GM21528 (cell line): ENCODE results near the gene PDCD1LG2.

Experiments
- ATAC-seq: cut with Tn5 transposase; IDR thresholded peaks from one replicate; pipeline ENCODE4 v1.9.1; 2021; ENCODE audit warnings: mild to moderate bottlenecking, moderate library complexity; ENCODE audit not compliant: unreplicated experiment, low FRiP score

PDCD1LG2 gene

DNA sequence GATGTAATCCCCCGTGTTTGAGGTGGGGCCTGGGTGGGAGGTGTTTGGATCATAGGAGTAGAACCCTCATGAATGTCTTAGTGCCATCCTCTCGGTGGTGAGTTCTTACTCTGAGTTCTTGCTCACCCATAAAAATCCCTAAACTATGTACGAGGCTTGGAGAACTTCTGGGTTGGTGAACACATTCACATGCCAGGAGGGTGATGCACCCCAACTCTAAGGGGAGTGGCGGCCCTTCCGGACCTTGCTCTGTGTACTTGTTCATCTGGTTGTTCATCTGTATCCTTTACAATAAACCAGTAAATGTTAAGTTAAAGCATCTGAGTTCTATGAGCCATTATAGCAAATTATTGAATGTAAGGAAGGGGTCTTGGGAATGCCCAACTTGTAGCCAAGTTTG, 82.6 kb downstream of the PDCD1LG2 start:
- ATAC-seq: no peak

DNA sequence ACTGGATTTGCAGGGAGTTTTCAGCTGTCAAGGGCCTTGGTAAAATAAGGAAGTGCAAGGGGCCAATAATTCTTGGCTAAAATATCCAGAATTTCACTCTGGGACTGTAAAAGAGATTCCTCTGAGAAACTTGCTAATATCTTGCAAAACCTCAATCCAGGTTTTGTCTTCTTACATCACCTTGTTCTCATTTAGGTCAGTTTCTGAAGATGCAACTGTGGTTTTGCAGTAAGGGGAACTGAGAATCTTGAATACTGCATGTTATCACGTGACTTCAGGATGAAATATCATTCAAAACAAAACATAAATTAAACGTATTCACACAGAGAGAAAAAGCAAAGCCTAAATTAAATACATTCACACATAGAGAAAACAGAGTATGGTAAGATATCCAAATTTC, 83.6 kb downstream of the PDCD1LG2 start:
- ATAC-seq: peak; percentile 66

DNA sequence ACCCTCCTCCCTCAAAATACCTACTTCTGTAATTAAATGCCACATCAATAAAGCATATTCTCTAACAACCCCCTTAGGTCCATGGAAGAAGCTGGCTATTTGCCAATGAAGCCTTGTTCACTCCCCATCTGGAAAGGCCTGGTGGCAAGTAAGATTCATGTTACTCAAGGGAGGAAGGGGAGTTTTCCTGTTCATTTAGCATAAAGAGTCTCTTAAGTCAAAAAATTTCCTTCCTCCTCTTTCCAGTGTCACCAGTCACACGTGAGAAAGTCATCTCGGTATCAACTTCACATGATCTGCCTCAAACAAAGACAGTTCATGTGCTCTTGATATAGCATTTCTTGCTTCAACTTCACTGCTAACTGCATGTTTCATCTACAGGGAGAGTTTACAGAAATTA, 85.8 kb downstream of the PDCD1LG2 start:
- no peak for ATAC-seq

DNA sequence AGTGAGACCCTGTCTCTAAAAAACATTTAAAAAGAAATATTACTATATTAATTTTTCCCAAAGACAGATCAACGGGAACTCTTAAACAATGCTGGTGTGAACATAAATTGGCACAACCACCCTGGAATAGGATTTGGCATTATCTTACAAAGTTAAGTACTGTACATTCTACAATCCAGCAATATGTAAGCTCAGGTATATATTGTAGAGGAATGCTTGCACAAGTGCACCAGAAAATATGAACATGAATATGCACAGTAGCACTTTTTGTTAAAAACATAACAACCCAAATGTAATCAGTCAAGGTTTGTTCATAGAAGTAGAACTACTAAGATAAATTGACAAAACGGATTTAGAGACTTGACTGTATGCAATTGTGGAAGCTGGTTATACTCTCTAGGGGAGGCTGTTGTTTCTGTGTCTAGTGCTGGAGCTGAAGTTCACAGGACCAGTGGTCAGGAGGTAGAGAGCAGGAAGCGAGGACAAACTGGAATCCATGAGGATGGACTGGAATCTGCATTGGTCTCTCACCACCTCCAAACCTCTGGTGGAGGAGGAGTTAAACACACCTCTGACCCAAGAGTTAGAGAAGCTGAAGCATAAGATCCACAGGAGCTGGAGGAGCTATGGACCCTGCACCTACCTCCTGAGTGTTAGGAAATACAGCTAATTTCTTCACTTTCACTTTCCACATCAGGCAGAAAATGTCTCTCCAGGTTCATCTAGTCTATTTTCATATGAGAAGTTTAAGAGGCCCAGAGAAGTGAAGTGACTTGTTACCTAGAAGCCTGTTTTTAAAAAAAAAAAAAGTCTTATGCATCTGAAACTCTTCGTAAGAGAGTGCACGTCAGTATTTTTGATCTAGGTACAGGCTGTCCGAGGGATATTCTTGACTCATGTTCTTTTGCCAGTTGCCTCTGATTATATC, 98.2 kb downstream of the PDCD1LG2 start:
- ATAC-seq: peak; percentile 64

DNA sequence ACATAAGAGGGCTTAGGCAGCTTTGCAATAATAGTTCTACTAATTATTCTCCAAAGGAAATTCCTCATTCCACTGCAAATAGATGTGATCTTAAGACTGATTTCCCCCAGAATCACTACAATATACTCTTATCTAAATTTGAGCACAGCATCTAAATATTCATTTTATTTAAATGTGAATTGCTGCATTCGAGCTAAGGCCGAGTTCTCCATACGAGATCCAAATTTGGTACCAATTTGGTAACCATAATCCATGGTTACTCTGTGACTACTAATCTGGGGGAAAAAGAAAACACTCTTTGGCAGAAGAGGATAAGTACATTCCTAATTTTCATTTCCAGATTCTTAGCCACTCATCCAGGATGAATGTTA, 98.9 kb downstream of the PDCD1LG2 start:
- no peak for ATAC-seq

DNA sequence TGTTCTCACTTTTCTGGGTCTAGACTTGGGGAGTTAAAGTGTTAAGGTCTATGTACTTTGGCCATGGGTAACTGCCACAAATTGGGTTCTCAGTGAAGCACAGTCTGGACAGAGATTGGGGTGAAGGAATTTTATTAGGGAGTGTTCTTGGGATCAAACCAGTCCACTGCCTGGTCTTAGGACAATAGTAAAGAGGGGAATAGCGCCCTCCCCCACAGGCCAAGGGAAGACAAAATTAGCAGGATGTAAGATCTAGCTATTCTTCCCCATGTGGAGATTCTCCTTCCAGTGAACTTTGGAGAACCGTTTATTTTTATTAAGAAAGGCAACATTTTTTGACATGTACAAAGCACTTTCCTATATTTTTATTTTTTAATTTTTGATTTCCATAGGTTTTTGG, 100.2 kb downstream of the PDCD1LG2 start:
- no peak for ATAC-seq

DNA sequence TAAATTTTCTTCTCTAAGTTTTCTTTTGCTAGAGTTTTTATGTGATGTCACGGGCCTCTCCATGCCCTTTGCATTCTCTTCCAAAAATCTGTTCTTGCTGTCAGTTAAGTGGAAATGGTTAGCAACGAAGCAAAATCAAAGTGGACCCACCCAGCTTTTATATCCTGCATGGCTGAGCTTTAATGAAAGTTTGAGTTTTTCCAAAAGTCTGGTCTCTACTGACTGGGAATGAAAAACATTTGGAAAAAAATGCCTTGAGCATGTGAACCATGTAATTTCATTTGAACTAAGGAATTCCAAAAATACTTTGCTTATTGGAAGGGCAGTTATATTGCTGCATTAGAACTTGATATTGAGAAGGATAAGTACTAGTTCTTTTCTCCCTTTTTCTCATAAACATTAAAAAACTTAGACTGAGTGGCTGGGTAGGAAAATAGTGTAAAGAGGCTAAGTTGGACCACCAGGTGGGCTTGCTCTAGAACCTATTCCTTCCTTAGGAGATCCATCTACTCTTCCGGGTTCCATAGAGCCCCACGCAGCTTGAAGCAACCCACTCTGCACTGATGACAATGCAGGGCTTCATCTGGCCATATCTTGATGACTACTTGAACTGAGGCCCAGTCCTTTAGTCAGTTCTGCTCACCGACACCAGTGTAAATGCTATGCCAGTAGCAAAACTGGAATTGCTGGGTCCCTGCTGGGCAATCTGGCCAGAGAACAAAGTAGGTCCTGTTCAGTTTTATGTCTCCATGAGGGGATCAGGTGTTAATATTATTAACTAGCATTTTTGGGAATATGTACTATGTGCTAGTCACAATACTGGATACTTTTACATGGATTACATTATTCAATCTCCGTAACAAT, 101.2 kb downstream of the PDCD1LG2 start:
- ATAC-seq: no peak

DNA sequence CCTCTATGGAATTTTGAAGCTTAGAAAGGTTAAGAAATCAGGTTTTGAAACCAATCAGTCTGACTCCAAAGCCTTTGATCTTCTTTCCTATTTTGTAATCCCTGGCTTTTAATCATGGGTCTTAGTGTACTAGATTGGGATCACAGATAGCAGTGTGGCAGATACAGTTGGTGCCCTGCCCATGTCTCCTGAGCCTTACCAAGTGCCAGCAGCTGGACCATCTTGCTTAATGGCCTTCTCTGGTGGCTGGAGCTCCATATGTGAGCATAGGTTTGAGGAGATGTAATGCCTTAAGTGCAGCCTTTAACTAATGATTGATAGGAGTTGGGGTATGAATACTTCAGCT, 101.8 kb downstream of the PDCD1LG2 start:
- ATAC-seq: no peak

DNA sequence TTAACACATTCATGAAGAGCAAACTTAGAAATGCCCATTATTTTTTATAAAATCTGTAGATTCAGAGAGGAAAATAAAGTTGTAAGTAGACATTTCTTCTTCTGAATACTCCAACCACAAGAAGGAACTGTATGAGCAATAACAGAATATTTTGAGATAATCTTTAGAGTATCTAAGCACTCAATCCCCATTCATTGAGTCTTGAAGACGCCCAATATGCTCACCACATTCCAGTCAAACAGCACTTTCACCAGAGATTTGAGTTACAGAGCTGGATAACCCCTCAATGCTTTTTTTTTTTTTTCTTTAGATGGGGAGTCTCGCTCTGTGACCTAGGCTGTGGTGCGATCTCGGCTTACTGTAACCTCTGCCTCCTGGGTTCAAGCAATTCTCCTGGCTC, 103.9 kb downstream of the PDCD1LG2 start:
- ATAC-seq: no peak

DNA sequence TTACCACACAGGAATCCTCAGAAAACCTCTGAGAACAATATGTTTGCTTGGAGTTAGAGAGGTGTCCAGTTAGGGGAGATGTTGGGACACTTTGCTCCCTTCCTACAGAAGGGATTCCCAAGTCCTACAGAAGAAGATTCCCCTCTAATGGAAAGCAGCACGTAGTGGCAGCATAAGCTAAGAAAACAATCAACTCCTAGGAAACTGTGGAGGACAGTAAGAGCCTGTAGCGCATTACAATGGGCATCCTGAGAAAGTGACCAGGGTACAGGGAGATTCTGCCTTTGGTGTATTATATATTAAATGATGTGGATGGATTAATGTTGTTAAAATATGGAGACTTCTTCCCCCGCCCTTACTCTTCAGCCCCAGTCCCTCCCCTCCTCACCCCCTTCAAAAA, 104.7 kb downstream of the PDCD1LG2 start:
- no peak for ATAC-seq

DNA sequence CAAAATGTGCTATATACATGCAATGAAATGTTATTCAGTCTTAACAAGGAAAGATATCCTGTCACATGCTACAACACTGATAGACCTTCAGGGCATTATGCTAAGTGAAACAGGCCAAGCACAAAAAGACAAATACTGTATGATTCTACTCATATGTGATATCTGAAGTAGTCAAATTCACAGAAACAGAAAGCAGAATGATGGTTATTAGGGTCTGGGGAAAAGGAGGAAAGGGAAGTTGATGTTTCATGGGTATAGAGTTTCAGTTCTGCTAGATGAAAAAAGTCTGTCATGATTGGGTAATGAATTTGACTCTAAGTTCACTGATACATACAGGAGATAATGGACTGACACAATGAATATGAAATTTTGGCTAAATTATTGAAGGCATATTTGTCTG, 107.4 kb downstream of the PDCD1LG2 start:
- peak; percentile 95 for ATAC-seq

DNA sequence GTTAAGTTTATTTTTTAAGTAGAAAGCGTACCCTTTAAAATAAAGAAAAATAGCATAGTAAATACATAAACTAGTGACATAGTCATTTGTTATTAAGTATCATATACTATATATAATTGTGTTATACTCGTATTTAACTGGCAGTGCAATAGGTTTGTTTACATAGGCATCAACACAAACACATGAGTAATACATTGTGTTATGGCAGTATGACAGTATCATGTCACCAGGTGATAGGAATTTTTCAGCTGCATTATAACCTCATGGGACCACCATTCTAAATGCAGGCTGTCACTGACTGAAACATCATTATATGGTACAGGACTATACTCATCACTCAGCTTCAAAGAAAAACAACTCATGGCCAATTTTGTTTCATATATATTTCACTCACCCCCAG, 110.2 kb downstream of the PDCD1LG2 start:
- no peak for ATAC-seq
